Liver (tissue), 3 donors: ENCODE measurements around the gene EXD2.

ENCODE experiments used
- CTCF ChIP-seq: fragments of 150-350 bp; IDR thresholded peaks from 2 replicates; pipeline ENCODE4 v1.5.1; 2017; ENCODE audit warnings: improper control_type of control experiment, low read depth, low read length; ENCODE audit not compliant: missing input control
- FOXA1 ChIP-seq: IDR thresholded peaks from 2 replicates; pipeline ENCODE4 v1.6.1; 2016; ENCODE audit warnings: antibody characterized with exemption
- GABPA ChIP-seq, 2 donors: IDR thresholded peaks in 1 of 2; conservative IDR thresholded peaks in 1 of 2; 2 replicates each; pipeline ENCODE4 v1.6.1; 2016; ENCODE audit warnings: antibody characterized with exemption in 2 of 2, mild to moderate bottlenecking in 1 of 2, moderate library complexity in 1 of 2
- RAD21 ChIP-seq, 2 donors: IDR thresholded peaks; 2 replicates each; pipeline ENCODE4 v1.6.1; 2016; ENCODE audit warnings: antibody characterized with exemption in 2 of 2, mild to moderate bottlenecking in 2 of 2
- TAF1 ChIP-seq: conservative IDR thresholded peaks from 2 replicates; pipeline ENCODE4 v1.6.1; 2016; ENCODE audit warnings: antibody characterized with exemption, mild to moderate bottlenecking
- ZBTB33 ChIP-seq: IDR thresholded peaks from 2 replicates; pipeline ENCODE4 v1.6.1; 2016; ENCODE audit warnings: antibody characterized with exemption
- TF ChIP-seq, protein P1 (sequence below): IDR thresholded peaks from 2 replicates; pipeline ENCODE4 v1.6.1; 2016; ENCODE audit warnings: antibody characterized with exemption
- TF ChIP-seq, protein P2 (sequence below): IDR thresholded peaks from 2 replicates; pipeline ENCODE4 v1.6.1; 2016; ENCODE audit warnings: antibody characterized with exemption
- donor health status: healthy.
- donor health status: healthy.

DNA sequence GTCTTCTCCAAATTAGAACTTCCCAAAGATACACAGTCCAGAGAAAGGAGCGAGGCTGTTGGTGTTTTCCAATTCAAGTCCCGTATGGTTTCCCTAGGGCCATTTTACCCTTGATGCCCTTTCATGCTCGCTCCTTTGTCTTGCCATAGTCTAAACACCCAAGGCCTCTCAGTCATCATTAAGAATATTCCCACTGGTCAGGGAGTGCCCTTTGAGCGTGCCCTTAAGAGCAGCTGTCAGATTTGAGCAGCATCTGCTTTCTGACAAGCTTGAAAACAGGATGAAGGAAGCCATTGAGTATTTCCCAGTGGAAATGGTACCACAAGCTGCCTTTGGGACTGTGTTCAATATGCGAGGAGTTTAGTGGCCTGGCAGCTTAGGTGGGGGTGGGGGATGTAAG, 58.3 kb downstream of the EXD2 start:
- TF ChIP-seq CTCF: no peak
- TF ChIP-seq GABPA (IDR thresholded peaks at IDR 0.05 in 1 of 2, conservative IDR thresholded peaks at IDR 0.05 in 1 of 2): no peak
- no peak for TF ChIP-seq ZBTB33
- TF ChIP-seq, protein P1, sequence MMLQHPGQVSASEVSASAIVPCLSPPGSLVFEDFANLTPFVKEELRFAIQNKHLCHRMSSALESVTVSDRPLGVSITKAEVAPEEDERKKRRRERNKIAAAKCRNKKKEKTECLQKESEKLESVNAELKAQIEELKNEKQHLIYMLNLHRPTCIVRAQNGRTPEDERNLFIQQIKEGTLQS: no peak
- TF ChIP-seq, protein P2, sequence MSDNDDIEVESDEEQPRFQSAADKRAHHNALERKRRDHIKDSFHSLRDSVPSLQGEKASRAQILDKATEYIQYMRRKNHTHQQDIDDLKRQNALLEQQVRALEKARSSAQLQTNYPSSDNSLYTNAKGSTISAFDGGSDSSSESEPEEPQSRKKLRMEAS: no peak
- no peak for TF ChIP-seq RAD21 (IDR thresholded peaks at IDR 0.05)
- TF ChIP-seq TAF1: no peak
- TF ChIP-seq FOXA1: no peak
